Psoas muscle (tissue), 8 donors: Measurements from ENCODE around the gene IGSF21. TPM values are rescaled to one million over a fixed set of nuclear protein-coding genes. Genes with fewer than 3 reads are reported as not detected.

Experiments used
- ATAC-seq, 4 donors: fragments of 200-7000 bp; cut with Tn5 transposase; one replicate each; pipeline ENCODE4 v1.9.1; 2020; ENCODE audit warnings: moderate library complexity in 3 of 4, mild to moderate bottlenecking in 2 of 4
- DNase-seq, 2 donors: peaks; one replicate each; pipeline ENCODE4 v3.0.0-alpha.2; 2020
- H3K27ac ChIP-seq: fragments of 200-600 bp; one replicate; pipeline ENCODE4 v1.8.0; 2022
- H3K27me3 ChIP-seq, 3 donors: fragments of 200-600 bp in 1 of 3; one replicate each; pipeline versions ENCODE4 v1.6.1 to v1.8.0; 2013 to 2022; ENCODE audit warnings: low read length in 2 of 3, mild to moderate bottlenecking in 2 of 3, moderate library complexity in 1 of 3; ENCODE audit not compliant: insufficient read depth in 3 of 3
- H3K36me3 ChIP-seq, 2 donors: fragments of 200-600 bp in 1 of 2; one replicate each; pipeline versions ENCODE4 v1.6.1 to v1.8.0; 2013 to 2022; ENCODE audit warnings: low read depth in 1 of 2, mild to moderate bottlenecking in 1 of 2, moderate library complexity in 1 of 2; ENCODE audit not compliant: insufficient read depth in 1 of 2
- H3K4me1 ChIP-seq: fragments of 200-600 bp; one replicate; pipeline ENCODE4 v1.8.0; 2022
- H3K4me3 ChIP-seq: fragments of 200-600 bp; one replicate; pipeline ENCODE4 v1.8.0; 2022; ENCODE audit warnings: mild to moderate bottlenecking
- H3K9me3 ChIP-seq: fragments of 200-600 bp; one replicate; pipeline ENCODE4 v1.8.0; 2022
- CTCF ChIP-seq: fragments of 200-600 bp; IDR thresholded peaks from one replicate; pipeline ENCODE4 v1.8.0; 2022; ENCODE audit warnings: antibody characterized with exemption
- WGBS, 3 donors: extraction: QIAGEN DNeasy Blood & Tissue Kit; methylation state at CpG; one replicate each; pipeline versions ENCODE4 v1.1.6 to v1.1.7; 2013; 5-methylcytosine and 5-hydroxymethylcytosine counted together
- intact Hi-C, 2 donors: fragments of 100-400 bp; cut with DNase I; formaldehyde crosslinking; loops; one replicate each; pipeline versions ENCODE4 v1.11.0 to v1.14.2; 2022
- polyA plus RNA-seq, 3 donors: library from polyadenylated mRNA; stranded (reverse); fragments of 200-250 nt; gene quantifications; one replicate each; pipeline ENCODE4 v1.2.3, GENCODE V29; 2013
- total RNA-seq, 4 donors: library from RNA; stranded (reverse); fragmentation: NEBNext Ultra II Directional in 2 of 4; extraction: Animal tissue kit (Norgen Biotek cat#: 25700) in 2 of 4; gene quantifications; one replicate each; pipeline versions ENCODE4 v1.2.1 to v1.2.4, GENCODE V29; 2021 to 2023
- donor health status: healthy with polysubstance abuse.
- donor health status: DM: no; HTN: no; CAD: no; lungs with moderate emphysema.
- donor health status: Bipolar disorder and iron deficiency.
- donor health status: healthy.
- donor health status: DM: yes; HTN: yes; CAD: no.
- donor health status: DM: no; HTN: no; CAD: no.
- donor health status: DM: no; HTN: no; CAD: no.
- donor health status: DM: yes; HTN: yes; CAD: no.

Gene IGSF21
- total and polyA plus RNA-seq, 7 donors, result 0.10 to 0.88 (median 0.42) TPM

GRCh38 chr1:18132022-18132710 is 24.6 kb downstream of the IGSF21 start:
- H3K4me3 ChIP-seq, result no peak overlapping the region
- no peaks in the 10 kb centered on the region for H3K9me3 ChIP-seq
- no peak overlapping the region for H3K27ac ChIP-seq
- no peaks in the 10 kb centered on the region for H3K36me3 ChIP-seq
- H3K4me1 ChIP-seq, result no peaks in the 10 kb centered on the region
- intact Hi-C loops, result no loop called here
- WGBS, 3 donors, result 82 to 94% (median 92%) methylated on average over 2 of the region's 2 CpGs
- no peak for TF ChIP-seq CTCF
- ATAC-seq, result no peak
- no peak for DNase-seq
- peaks cover 0 to 8% (median 5%) of the 10 kb centered on the region in 3 donors for H3K27me3 ChIP-seq

- TF ChIP-seq CTCF, result no peak
- WGBS, 3 donors, result 66 to 70% (median 66%) methylated on average over 16 of the region's 16 CpGs
- intact Hi-C loops, result no loop called here
- no peak for DNase-seq
- Histone ChIP-seq H3K36me3 (no peaks in the 10 kb centered on the region), H3K4me3 (no peak overlapping the region), H3K27ac (no peak overlapping the region), H3K27me3 (peaks cover 0 to 5% (median 5%) of the 10 kb centered on the region in 3 donors), H3K9me3 (no peaks in the 10 kb centered on the region), H3K4me1 (no peaks in the 10 kb centered on the region)
- no peak for ATAC-seq
These were observed 25.3 kb downstream of the IGSF21 start for GRCh38 chr1:18132711-18133541.

GRCh38 chr1:18134324-18135046 is 26.9 kb downstream of the IGSF21 start:
- Histone ChIP-seq H3K36me3 (no peaks in the 10 kb centered on the region), H3K9me3 (no peaks in the 10 kb centered on the region), H3K4me3 (no peak overlapping the region), H3K4me1 (no peaks in the 10 kb centered on the region), H3K27me3 (peaks cover 0 to 14% (median 5%) of the 10 kb centered on the region in 3 donors), H3K27ac (no peak overlapping the region)
- WGBS, 3 donors, result 58 to 70% (median 68%) methylated on average over 6 of the region's 6 CpGs
- no peak for TF ChIP-seq CTCF
- DNase-seq, result no peak
- intact Hi-C loops, result no loop called here
- no peak for ATAC-seq

GRCh38 chr1:18137759-18138345 is 30.3 kb downstream of the IGSF21 start:
- DNase-seq, result no peak
- no peak for TF ChIP-seq CTCF
- 41 to 54% (median 43%) methylated on average over 8 of the region's 8 CpGs for WGBS, 3 donors
- no peaks in the 10 kb centered on the region for H3K4me1 ChIP-seq
- no peak for ATAC-seq
- intact Hi-C loops, result no loop called here
- no peaks in the 10 kb centered on the region for H3K36me3 ChIP-seq
- no peak overlapping the region for H3K27ac ChIP-seq
- peaks cover 0 to 18% (median 2%) of the 10 kb centered on the region in 3 donors for H3K27me3 ChIP-seq
- no peak overlapping the region for H3K4me3 ChIP-seq
- no peaks in the 10 kb centered on the region for H3K9me3 ChIP-seq
